ENCODE results near the gene CPLX1.
"Not testable (repeated sequence)": the region's sequence is repeated elsewhere in the genome, so short reads cannot be mapped to it uniquely, and the experiment has no call there.

CPLX1 gene

DNA sequence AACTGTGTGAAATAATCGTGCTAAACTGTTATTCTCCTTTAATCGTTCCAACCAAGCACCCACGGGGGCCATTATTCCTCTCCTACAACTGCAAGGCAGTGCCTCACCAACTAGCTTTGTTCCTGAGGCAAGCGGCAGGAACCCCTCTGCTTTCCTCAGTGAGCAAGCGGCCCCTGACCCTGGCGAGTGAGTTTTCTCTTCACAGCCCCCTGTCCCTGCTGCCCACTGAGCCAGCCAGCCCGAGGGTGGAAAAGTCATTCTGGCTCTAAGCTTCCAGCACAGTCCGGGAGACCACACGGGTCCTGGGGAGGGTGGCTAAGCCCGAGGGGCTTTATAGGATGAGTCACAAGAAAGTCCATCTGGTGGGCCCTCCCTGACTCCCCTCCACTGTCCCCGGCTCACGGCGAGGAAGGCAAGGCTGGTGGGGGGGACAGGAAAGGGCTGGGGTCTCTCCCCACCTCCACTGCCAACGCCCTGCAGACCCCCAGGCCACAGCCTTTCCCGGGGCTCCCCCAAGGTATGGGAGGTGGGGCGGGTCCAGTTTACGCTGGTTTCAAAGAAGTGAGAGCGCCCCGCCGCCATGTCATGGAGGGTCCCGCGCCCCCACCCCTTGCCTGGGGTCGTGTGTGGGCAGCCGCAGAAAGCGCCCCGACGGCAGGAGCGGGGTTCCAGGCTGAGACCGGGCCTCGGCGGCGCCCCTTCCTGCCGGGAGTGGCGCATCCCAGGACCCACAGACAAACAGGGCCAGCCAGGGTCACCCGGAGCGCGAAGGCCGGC is 45.0 kb downstream of the CPLX1 start:
- TF ChIP-seq, protein P1, sequence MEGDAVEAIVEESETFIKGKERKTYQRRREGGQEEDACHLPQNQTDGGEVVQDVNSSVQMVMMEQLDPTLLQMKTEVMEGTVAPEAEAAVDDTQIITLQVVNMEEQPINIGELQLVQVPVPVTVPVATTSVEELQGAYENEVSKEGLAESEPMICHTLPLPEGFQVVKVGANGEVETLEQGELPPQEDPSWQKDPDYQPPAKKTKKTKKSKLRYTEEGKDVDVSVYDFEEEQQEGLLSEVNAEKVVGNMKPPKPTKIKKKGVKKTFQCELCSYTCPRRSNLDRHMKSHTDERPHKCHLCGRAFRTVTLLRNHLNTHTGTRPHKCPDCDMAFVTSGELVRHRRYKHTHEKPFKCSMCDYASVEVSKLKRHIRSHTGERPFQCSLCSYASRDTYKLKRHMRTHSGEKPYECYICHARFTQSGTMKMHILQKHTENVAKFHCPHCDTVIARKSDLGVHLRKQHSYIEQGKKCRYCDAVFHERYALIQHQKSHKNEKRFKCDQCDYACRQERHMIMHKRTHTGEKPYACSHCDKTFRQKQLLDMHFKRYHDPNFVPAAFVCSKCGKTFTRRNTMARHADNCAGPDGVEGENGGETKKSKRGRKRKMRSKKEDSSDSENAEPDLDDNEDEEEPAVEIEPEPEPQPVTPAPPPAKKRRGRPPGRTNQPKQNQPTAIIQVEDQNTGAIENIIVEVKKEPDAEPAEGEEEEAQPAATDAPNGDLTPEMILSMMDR (IDR thresholded peaks at IDR 0.05; ENCODE audit: extremely low read depth, missing control alignments): no peak
- DNase-seq (ENCODE audit: low spot score): no peak

DNA sequence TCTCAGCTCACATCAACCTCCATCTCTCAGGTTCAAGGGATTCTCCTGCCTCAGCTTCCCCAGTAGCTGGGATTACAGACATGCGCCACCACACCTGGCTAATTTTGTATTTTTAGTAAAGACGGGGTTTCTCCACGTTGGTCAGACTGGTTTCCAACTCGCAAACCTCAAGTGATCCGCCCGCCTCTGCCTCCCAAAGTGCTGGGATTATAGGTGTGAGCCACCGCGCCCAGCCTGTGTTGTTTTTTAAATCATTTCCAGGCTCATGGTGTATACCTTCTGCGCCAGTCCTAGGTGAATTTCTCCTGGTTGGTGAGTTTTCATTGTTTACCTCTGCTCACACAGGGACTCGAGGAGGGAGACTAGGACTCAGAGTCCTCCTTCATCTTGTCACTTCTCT is 45.7 kb downstream of the CPLX1 start:
- not testable (repeated sequence) for DNase-seq (ENCODE audit: low spot score)

DNA sequence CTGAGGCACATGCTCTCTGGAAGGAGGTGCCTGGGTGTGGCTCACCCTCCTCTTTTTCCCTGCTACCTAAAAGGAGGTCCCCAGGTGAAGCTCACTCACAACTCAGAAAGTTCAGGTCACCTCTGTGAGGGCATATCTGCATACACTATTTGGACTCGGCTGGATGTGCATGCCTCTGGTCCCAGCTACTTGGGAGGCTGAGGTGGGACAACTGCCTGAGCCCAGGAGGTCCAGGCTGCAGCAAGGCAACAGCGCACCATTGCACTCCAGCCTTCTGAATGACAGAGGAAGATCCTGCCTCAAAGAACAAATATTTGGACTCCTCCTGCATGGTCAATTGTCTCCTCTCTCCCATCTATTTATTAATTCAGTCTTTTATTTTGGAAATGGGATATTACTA is 46.4 kb downstream of the CPLX1 start:
- TF ChIP-seq, protein P1 (IDR thresholded peaks at IDR 0.05; ENCODE audit: extremely low read depth, missing control alignments): no peak
- DNase-seq (ENCODE audit: low spot score): no peak

DNA sequence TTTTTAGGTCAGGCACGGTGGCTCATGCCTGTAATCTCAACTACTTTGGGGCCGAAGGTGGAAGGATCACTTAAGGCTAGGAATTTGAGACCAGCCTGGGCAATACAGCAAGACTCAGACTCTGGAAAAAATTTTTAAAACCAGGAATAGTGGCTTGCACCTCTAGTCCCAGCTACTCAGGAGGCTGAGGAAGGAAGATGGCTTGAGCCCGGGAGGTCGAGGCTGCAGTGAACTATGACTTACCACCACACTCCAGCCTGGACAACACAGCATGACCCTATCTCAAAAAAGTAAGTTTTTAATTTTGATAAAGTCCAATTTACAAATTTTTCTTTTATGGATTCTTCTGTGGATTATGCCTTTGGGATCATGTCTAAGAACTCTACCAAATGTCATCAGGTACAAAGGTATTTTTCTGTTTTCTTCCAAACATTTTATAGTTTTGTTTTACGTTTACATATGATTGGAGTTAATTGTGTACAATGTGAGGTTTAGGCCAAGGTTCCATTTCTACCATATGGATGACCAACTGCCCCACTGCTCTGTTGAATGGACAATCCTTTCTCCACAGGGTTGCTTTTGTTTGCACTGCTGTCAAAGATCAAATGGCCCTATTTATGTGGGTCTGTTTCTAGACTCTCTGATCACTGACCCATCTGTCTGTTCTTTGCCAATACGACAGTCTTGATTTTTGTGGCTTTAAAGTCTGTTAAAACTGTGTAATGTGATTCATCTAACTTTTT is 48.2 kb downstream of the CPLX1 start:
- no peak for DNase-seq (ENCODE audit: low spot score)
- TF ChIP-seq, protein P1 (IDR thresholded peaks at IDR 0.05; ENCODE audit: extremely low read depth, missing control alignments): no peak

DNA sequence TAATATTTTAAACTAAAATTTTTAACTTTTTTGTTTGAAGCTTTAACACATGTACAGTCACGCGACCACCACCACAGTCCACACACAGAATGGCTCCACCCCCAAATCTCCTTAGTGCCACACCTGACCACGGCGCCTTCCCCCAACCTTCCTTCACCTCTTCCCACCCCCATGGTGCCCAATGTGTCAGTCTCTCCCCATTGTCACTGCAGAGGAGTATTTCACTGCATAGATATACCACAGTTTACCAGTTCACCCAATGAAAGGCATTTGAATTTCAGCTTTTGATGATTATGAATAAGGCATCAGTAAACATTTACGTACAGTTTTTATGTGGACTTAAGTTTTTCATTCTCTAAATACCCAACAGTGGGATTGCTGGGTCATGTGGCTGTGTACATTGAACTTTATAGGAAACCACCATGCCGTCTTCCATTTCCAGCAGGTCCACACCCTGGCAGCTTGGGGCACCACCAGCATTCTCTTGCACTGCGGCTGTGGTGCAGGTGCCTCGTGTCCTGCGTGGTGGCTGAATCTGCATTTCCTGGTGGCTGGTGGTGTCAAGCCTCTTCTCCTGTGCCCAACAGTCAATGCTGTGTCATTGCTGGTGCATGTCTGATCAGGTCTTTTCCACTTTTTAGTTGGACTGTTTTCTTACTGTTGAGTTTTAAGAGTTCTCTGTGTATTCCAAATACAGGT is 49.0 kb downstream of the CPLX1 start:
- TF ChIP-seq, protein P1 (IDR thresholded peaks at IDR 0.05; ENCODE audit: extremely low read depth, missing control alignments): no peak
- no peak for DNase-seq (ENCODE audit: low spot score)

DNA sequence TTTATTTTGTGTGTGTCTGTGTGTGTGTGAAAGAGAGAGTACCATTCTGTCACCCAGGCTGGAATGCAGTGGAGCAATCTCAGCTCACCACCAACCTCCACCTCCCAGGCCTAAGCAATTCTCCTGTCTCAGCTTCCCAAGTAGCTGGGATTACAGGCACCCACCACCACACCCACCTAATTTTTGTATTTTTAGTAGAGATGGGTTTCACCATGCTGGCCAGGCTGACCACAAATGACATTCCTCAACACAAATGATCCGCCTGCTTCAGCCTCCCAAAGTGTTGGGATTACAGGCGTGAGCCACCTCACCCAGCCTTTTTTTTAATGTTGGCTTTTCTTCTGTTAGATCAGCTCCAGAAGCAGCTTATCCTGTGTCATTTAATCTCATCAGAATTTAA is 50.4 kb downstream of the CPLX1 start:
- DNase-seq (ENCODE audit: low spot score): not testable (repeated sequence)

DNA sequence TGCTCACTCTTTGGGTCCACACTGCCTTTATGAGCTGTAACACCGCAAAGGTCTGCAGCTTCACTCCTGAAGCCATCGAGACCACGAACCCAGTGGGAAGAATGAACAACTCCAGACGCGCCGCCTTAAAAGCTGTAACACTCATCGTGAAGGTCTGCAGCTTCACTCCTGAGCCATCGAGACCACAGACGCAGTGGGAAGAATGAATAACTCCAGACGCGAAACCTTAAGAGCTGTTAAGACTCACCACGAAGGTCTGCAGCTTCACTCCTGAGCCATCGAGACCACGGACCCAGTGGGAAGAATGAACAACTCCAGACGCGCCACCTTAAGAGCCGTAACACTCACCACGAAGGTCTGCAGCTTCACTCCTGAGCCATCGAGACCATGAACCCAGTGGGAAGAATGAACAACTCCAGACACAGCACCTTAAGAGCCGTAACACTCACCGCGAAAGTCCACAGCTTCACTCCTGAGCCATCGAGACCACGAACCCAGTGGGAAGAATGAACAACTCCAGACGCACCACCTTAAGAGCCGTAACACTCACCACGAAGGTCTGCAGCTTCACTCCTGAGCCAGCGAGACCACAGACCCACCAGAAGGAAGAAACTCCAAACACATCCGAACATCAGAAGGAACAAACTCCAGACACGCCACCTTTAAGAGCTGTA is 51.4 kb downstream of the CPLX1 start:
- not testable (repeated sequence) for DNase-seq (ENCODE audit: low spot score)

DNA sequence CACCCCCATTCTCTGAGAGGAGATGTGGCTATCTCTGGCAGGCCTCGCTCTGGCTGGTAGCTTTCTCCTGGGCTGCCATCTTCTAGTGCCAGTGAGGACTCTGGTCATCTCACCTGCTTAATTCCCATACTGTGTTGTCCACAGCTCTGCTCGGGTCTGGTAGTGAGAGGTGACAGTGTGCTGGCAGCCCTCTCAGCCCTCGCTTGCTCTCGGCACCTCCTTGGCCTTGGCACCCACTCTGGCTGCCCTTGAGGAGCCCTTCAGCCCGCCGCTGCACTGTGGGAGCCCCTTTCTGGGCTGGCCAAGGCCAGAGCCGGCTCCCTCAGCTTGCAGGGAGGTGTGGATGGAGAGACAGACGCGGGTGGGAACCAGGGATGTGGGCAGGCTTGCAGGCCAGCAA is 52.7 kb downstream of the CPLX1 start:
- TF ChIP-seq, protein P1 (IDR thresholded peaks at IDR 0.05; ENCODE audit: extremely low read depth, missing control alignments): no peak
- no peak for DNase-seq (ENCODE audit: low spot score)

Data from GM20000 (cell line).